Stimulated activated CD4-positive, alpha-beta T cell treated with anti-CD3 and anti-CD28 coated beads, Interleukin-15, amount 100 ng/mL, for 1 hour (primary cell): ENCODE results near the gene MS4A8.
"Not testable (repeated sequence)": the region's sequence is repeated elsewhere in the genome, so short reads cannot be mapped to it uniquely, and the experiment has no call there.

Experiments
- DNase-seq, 2 donors: peaks; one replicate each; pipeline ENCODE4 v3.0.0-alpha.2; 2020; ENCODE audit warnings: low read depth in 1 of 2, low spot score in 1 of 2

The MS4A8 gene

GRCh38 chr11:60699284-60699691 lies at the start of gene MS4A8:
Gene MS4A8 (plus strand): TSS chr11:60699612. CDS start chr11:60700861, 1,249 bp downstream.
- DNase-seq, result no peak

GRCh38 chr11:60657888-60658287 lies 41.5 kb upstream of the MS4A8 start:
- DNase-seq, result no peak

GRCh38 chr11:60658409-60658808 lies 41.0 kb upstream of the MS4A8 start:
- DNase-seq, result no peak

GRCh38 chr11:60672255-60672654 lies 27.2 kb upstream of the MS4A8 start:
- DNase-seq, result no peak

- DNase-seq, result not testable (repeated sequence)
Measured at GRCh38 chr11:60678231-60678630, 21.2 kb upstream of the MS4A8 start.

GRCh38 chr11:60679879-60680278 lies 19.5 kb upstream of the MS4A8 start:
- no peak for DNase-seq

GRCh38 chr11:60680455-60681119 lies 18.8 kb upstream of the MS4A8 start:
- no peak for DNase-seq

GRCh38 chr11:60684541-60684848 lies 14.9 kb upstream of the MS4A8 start:
- not testable (repeated sequence) for DNase-seq

- DNase-seq, result no peak
Measured at GRCh38 chr11:60691661-60692060, 7.8 kb upstream of the MS4A8 start.

GRCh38 chr11:60699936-60700335 lies 524 bp downstream of the MS4A8 start:
- no peak for DNase-seq

- no peak for DNase-seq
Measured at GRCh38 chr11:60700689-60701468, 1.5 kb downstream of the MS4A8 start.

- DNase-seq, result no peak
Measured at GRCh38 chr11:60701469-60701818, 2.0 kb downstream of the MS4A8 start.

- DNase-seq, result no peak
Measured at GRCh38 chr11:60703374-60703773, 4.0 kb downstream of the MS4A8 start.

GRCh38 chr11:60705895-60706294 lies 6.5 kb downstream of the MS4A8 start:
- DNase-seq, result no peak

GRCh38 chr11:60706931-60707330 lies 7.5 kb downstream of the MS4A8 start:
- DNase-seq, result no peak

GRCh38 chr11:60710482-60710881 lies 11.1 kb downstream of the MS4A8 start:
- DNase-seq, result no peak

- DNase-seq, result no peak
Measured at GRCh38 chr11:60711276-60711675, 11.9 kb downstream of the MS4A8 start.

- DNase-seq, result not testable (repeated sequence)
Measured at GRCh38 chr11:60713423-60713822, 14.0 kb downstream of the MS4A8 start.

- DNase-seq, result no peak
Measured at GRCh38 chr11:60717956-60718355, 18.5 kb downstream of the MS4A8 start.

GRCh38 chr11:60718524-60719316 lies 19.3 kb downstream of the MS4A8 start:
- DNase-seq, result no peak

GRCh38 chr11:60719391-60719790 lies 20.0 kb downstream of the MS4A8 start:
- DNase-seq, result no peak

GRCh38 chr11:60720460-60720859 lies 21.0 kb downstream of the MS4A8 start:
- DNase-seq, result no peak
